ENCODE results near the gene IFNA6.
"Not testable (repeated sequence)": the region's sequence is repeated elsewhere in the genome, so short reads cannot be mapped to it uniquely, and the experiment has no call there.

Gene IFNA6

DNA sequence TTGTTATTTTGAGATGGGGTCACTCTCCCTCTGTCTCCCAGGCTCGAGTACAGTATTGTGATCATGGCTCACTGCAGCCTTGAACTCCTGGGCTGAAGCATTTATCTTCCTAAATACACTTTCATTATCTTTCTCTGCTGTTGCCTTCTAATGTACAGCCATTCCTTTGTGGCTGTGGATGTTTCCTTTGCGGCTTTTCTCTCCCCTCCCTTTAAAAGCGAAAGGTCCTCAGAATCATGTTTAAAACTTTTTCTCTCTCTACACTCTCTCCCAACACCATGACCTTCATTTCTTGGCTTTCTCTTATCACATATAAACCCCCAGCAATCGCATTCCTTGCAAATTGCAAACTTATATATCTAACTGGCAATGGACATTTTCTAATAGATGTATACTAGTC, 32.9 kb upstream of the IFNA6 start:
- H3K4me3 ChIP-seq (ENCODE audit: low read depth, low read length) = no peak overlapping the region
- TF ChIP-seq, protein P1, sequence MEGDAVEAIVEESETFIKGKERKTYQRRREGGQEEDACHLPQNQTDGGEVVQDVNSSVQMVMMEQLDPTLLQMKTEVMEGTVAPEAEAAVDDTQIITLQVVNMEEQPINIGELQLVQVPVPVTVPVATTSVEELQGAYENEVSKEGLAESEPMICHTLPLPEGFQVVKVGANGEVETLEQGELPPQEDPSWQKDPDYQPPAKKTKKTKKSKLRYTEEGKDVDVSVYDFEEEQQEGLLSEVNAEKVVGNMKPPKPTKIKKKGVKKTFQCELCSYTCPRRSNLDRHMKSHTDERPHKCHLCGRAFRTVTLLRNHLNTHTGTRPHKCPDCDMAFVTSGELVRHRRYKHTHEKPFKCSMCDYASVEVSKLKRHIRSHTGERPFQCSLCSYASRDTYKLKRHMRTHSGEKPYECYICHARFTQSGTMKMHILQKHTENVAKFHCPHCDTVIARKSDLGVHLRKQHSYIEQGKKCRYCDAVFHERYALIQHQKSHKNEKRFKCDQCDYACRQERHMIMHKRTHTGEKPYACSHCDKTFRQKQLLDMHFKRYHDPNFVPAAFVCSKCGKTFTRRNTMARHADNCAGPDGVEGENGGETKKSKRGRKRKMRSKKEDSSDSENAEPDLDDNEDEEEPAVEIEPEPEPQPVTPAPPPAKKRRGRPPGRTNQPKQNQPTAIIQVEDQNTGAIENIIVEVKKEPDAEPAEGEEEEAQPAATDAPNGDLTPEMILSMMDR (IDR thresholded peaks at IDR 0.05; ENCODE audit: low read depth, low read length) = no peak

DNA sequence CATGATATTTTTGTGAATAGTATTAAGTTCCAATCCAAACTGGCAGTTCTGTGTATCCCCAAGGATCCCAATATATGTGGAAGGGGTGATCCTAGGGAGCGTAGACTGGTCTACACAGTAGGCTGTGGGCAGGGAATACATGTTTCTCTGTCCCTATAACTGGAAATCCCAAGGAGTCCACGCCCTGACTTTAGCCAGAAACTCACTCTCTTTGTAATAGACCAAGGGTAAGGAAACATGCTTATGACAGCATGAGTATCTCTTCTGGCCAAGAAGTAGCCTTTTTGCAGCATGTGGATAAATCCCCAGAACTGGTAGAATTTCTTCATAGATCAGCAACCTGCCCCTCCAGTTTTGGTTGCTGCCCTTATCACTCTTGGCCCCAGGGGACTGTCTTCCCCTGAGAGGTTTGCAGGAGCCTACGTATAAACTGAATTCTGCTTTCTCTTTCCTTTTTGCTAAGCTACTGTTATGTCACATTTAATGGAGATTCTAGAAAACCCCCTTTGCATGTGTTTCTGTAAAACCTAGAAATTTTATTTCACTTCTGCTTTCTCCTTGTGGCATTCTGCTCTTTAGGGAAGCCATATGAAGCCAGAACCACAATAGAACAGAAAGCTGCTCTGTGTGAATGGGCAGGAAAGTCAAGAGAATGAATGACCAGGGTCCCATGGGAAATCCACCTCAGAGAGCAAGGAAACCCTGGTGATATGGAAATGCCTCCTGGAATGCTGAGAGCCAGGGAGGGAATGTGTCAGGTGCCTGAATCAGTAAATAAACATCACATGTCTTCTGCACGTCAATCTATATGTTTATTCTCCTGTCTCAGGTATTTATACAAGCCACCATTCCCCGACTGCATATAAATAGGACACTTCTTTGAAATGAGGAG, 31.0 kb upstream of the IFNA6 start:
- TF ChIP-seq, protein P1 (IDR thresholded peaks at IDR 0.05; ENCODE audit: low read depth, low read length) = no peak
- no peak overlapping the region for H3K4me3 ChIP-seq (ENCODE audit: low read depth, low read length)

DNA sequence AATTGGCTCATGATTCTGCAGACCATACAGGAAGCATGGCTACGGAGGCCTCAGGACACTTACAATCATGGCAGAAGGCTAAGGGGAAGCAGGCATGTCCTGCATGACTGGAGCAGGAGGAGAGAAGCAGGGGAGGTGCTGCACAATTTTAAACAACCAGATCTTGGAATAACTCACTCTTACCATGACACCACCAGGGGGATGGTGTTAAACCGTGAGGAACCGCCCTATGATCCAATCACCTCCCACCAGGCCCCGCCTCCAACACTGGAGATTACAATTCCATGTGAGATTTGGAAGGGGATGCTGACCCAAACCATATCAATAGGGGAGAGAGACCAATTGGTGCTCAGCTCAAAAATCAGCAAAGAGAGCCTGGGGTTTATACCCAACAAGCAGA, 20.8 kb upstream of the IFNA6 start:
- not testable (repeated sequence) for H3K4me3 ChIP-seq (ENCODE audit: low read depth, low read length)

GRCh38 chr9:21367957-21368356, 17.3 kb upstream of the IFNA6 start, which contains the start of gene IFNA13:
TSS of gene IFNA13 (minus strand) at chr9:21368057. CDS start at chr9:21368010, 47 bp downstream.
- TF ChIP-seq, protein P1 (IDR thresholded peaks at IDR 0.05; ENCODE audit: low read depth, low read length) = no peak
- H3K4me3 ChIP-seq (ENCODE audit: low read depth, low read length) = no peak within 1 kb of the TSS

DNA sequence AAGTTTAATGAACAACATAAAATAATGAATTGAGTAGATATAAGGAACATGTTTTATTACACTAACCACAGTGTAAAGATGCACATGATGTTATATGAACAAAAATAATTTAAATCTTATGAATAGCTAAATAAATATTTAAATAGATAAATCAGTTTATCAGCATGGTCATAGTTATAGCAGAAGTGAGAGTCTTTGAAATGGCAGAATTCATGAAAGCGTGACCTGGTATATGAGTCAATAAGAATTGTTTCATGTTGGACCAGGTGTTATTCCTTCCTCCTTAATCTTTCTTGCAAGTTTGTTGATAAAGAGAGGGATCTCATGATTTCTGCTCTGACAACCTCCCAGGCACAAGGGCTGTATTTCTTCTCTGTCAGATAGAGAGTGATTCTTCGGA, 16.5 kb upstream of the IFNA6 start:
- not testable (repeated sequence) for H3K4me3 ChIP-seq (ENCODE audit: low read depth, low read length)

DNA sequence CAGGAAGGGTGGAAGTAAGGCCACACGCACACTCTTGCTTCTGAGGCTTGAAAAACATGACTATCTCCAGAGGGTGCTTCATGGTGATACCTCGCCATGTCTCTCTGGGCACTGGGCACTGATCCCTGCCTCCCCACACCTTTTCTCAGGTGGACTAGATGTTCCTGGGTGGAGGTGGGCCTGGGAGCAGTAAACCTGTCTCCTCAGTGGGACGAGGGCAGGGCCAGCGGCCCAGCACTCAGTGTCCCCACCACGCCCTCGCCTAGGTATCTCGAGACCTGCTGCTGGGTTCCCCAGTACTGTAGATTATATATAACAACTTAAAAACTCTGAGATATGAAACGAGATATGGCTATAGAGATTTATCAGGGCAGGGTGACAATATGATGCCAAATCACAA, 11.6 kb upstream of the IFNA6 start:
- TF ChIP-seq, protein P1 (IDR thresholded peaks at IDR 0.05; ENCODE audit: low read depth, low read length) = no peak
- no peak overlapping the region for H3K4me3 ChIP-seq (ENCODE audit: low read depth, low read length)

DNA sequence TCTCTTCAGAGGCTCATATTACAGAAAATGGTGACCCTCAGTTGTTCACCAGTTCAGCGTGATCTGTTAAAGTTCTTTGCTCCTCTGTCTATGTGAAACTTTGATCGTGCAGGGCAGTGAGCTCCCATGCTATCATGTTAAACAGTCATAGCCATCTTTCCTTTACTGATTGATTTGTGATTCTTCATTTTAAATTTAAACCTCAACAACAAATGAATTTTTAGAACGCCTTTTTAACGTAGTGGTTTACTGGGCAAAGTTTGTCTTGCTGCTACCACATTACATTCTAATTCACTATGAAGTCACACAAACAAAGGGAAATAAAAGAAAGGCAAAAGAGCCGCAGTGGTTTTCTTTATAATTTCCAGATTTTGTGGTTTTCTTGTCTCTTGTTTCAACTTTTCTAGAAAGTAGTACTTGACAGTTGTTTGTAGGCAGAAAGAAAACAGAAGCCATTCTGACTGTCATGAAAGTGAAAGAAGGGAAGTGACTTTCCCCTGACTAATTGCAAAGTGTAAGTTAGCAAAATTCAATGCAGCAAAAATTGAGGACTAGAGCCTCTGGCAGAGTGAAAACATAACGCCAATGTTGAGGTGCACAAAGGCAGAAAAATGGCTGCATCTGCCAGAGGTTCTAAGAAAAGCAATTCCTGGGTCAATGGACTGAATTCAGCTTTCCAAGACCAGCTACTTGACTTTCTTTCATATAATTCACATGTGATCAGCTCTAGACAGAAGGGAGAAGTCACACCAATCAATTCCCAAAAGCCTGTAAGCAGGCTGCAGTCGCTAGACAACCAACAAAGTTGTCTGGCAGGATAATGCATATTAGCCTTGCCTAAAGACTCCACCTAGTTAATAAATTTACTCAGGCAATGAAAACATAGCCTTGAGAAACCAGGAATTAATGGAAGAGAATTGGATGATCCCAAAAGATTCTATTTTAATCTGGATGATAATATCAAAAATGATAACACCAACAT, 7.1 kb upstream of the IFNA6 start:
- peak overlapping the region; percentile 3; the same call in 1 of the 2 replicates for H3K4me3 ChIP-seq (ENCODE audit: low read depth, low read length)
- TF ChIP-seq, protein P1 (IDR thresholded peaks at IDR 0.05; ENCODE audit: low read depth, low read length) = no peak

Data from WI38 (cell line).